Body of pancreas (tissue), 4 donors: ENCODE data around the gene EMX1.

Experiments
- POLR2A ChIP-seq, 3 donors: fragments of 450-650 bp; IDR thresholded peaks; one replicate each; pipeline ENCODE4 v1.6.1; 2016; ENCODE audit warnings: antibody characterized with exemption in 3 of 3, mild to moderate bottlenecking in 2 of 3
- TF ChIP-seq, protein P1 (sequence below), 7 experiments: fragments of 450-650 bp in 4 of 7; fragments of 200-600 bp in 3 of 7; sonication (generic) in 3 of 7; IDR thresholded peaks; one replicate each; pipeline ENCODE4 v1.5.1; 2016 to 2019; ENCODE audit warnings: antibody characterized with exemption in 7 of 7

DNA sequence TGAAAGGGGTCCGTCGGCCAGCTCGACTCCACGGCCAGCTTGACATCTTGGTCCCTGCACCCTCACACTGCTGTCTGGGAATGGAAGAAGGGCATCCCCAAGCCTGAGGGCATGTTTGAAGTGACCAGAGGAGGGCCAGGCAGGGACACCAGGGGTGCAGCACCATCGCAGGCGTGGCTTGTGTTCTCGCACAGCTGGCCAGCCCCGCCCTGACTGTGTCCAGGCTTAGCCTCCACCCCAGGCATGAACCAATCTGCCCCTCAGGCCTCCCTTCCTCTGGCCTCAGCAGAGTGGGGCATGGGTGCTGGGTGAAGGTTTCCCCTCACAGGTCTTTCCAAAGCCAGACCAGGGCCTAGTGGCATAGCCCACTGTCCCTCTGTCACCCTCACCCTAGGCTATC lies 25.0 kb downstream of the EMX1 start:
- no peak for TF ChIP-seq POLR2A (IDR thresholded peaks at IDR 0.05)
- TF ChIP-seq, protein P1, sequence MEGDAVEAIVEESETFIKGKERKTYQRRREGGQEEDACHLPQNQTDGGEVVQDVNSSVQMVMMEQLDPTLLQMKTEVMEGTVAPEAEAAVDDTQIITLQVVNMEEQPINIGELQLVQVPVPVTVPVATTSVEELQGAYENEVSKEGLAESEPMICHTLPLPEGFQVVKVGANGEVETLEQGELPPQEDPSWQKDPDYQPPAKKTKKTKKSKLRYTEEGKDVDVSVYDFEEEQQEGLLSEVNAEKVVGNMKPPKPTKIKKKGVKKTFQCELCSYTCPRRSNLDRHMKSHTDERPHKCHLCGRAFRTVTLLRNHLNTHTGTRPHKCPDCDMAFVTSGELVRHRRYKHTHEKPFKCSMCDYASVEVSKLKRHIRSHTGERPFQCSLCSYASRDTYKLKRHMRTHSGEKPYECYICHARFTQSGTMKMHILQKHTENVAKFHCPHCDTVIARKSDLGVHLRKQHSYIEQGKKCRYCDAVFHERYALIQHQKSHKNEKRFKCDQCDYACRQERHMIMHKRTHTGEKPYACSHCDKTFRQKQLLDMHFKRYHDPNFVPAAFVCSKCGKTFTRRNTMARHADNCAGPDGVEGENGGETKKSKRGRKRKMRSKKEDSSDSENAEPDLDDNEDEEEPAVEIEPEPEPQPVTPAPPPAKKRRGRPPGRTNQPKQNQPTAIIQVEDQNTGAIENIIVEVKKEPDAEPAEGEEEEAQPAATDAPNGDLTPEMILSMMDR (IDR thresholded peaks at IDR 0.05) = no peak
